Astrocyte of the spinal cord (primary cell): ENCODE data around the gene GRID1.

ENCODE experiments used
- DNase-seq: peaks from one replicate; pipeline ENCODE4 v3.0.0; 2011; ENCODE audit warnings: low read depth, low spot score
- H3K4me3 ChIP-seq: 2 replicates; pipeline ENCODE4 v1.5.1; 2011; ENCODE audit warnings: low read depth, mild to moderate bottlenecking, low read length, moderate library complexity
- in situ Hi-C: cut with HindIII; loops from 2 replicates; pipeline ENCODE4 v1.10.0; 2017; ENCODE audit warnings: low sequenced_read_pairs
- TF ChIP-seq, protein P1 (sequence below): IDR thresholded peaks from 2 replicates; pipeline ENCODE4 v1.5.1; 2012; ENCODE audit warnings: low read depth, mild to moderate bottlenecking, low read length, inconsistent platforms

GRID1 gene

DNA sequence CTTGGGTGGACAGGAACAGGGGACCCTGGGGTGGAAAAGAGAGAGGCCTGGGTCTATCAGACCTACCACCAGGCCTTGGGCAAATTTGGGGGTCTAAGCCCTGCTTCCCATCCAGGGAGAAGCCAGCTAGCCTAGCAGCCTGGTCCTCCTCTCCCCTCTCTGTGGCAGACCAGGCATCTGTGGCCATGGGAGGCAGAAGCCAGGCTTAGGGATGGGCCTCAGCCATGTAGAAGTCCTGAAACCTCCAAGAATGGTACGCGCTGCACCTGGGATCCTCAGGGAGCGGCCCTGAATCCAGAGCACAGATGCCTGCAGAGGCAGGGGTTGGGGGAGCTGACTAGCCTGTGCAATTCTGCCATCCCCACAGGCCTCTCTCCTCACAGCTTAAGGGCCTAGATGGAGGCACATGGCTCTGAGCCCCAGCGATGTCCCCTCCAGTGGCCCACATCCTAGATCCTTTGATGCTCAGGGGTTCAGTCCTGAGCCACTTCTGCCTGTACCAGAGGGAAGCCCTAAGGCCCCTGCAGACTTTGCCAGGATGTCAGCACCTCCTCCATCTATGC lies 21.2 kb downstream of the GRID1 start:
- in situ Hi-C loops: no loop called here
- DNase-seq: no peak
- TF ChIP-seq, protein P1, sequence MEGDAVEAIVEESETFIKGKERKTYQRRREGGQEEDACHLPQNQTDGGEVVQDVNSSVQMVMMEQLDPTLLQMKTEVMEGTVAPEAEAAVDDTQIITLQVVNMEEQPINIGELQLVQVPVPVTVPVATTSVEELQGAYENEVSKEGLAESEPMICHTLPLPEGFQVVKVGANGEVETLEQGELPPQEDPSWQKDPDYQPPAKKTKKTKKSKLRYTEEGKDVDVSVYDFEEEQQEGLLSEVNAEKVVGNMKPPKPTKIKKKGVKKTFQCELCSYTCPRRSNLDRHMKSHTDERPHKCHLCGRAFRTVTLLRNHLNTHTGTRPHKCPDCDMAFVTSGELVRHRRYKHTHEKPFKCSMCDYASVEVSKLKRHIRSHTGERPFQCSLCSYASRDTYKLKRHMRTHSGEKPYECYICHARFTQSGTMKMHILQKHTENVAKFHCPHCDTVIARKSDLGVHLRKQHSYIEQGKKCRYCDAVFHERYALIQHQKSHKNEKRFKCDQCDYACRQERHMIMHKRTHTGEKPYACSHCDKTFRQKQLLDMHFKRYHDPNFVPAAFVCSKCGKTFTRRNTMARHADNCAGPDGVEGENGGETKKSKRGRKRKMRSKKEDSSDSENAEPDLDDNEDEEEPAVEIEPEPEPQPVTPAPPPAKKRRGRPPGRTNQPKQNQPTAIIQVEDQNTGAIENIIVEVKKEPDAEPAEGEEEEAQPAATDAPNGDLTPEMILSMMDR: no peak
- H3K4me3 ChIP-seq: no peak overlapping the region

DNA sequence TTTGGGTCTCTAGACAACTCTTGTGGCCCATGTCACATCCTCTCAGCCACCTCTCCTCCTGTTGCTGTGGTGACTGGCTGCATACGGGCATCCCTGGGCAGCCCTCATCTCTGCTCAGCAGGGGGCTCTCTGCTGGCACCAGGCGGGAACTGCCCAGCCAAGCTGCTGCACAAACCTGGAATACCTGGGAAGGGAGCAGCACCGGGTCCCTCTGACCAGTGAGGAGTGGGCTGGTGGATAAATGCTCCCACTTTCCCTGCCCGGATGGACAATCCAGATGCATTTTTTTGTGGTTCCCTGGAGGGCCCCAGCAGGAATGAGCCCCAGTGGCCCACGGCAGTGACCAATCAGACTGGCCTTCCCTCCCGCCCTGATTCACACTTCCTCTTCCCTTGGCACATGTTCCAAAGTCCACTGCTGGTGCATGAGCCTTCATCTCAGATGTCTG lies 21.9 kb downstream of the GRID1 start:
- TF ChIP-seq, protein P1: no peak
- in situ Hi-C loops: no loop called here
- DNase-seq: no peak
- no peak overlapping the region for H3K4me3 ChIP-seq

DNA sequence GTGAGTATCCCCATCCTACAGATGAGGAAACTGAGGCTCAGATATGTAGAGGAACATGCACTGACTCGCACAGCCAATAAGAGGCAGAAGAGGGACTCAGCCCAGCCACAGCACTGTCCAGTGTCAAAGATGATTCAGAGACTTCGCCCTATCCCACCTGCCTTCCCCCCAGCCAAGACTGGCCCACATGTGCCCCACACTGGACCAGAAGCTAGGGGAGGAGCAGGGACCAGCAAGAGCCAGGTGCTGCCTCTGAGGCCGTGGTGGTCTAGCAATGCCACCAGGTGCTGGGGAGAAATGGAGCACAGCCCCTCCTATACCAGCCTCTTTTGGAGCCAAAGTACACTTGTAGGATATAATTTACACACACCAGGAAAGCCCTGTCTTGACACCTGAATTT lies 22.3 kb downstream of the GRID1 start:
- TF ChIP-seq, protein P1: no peak
- in situ Hi-C loops: no loop called here

DNA sequence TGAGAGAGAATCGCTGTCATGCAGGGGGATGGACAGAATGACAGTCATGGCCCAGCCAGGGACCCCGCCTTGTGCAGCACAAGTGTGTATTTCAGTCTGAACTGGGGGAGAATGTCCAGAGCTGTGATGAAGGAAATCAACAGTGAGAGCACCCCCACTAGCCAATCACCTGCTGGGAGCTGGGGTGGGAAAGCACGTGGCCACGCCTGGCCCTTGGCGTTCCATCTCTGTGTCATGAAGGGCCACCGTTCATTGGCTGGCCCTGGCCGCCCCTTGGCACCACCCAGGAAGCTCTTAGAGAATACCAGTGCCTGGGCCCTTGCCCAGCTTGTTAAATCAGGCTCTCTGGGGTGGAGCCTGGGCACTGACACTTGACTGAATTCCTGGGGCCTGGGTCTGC lies 22.8 kb downstream of the GRID1 start:
- DNase-seq: no peak
- H3K4me3 ChIP-seq: no peak overlapping the region
- in situ Hi-C loops: no loop called here
- TF ChIP-seq, protein P1: no peak

More for the DNA sequence above, 22.3 kb downstream of the GRID1 start:
- no peak overlapping the region for H3K4me3 ChIP-seq
- DNase-seq: no peak

DNA sequence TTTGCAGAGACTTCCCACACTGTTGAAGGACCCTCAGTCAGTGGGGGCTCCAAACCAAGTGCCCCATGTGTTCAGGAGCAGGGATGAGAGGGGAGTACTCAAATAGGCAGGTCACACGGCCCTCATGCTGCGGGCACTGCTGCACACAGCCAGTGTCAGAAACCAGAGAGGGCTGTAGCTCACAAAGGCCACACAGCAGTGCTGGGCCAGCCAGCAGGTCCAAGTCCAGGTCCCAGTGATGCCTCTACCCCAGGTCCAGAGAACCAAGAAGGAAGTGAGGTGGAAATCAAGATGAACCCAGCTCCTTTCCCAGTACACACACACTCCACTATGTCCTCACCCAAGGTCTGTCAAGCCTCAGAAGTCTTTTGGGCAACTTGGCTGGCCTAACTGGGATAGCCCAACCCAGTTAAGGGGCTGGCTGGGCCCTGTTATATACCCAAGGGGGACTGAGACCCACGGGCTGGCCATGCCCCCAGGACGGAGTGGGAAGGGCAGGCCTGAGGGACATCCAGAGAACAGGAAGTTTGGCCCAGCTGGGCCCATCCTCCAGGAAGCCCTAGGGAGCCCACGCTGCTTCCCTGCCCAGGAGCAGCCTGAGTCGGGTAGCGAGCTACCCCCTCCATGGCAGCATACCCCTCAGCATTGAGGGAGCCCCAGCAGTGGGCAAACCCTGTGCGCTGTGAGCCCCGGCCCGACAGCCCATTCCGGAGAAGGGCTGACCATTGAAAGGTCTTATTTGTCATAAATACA lies 24.3 kb downstream of the GRID1 start:
- TF ChIP-seq, protein P1: no peak
- in situ Hi-C loops: no loop called here
- no peak overlapping the region for H3K4me3 ChIP-seq
- DNase-seq: no peak

DNA sequence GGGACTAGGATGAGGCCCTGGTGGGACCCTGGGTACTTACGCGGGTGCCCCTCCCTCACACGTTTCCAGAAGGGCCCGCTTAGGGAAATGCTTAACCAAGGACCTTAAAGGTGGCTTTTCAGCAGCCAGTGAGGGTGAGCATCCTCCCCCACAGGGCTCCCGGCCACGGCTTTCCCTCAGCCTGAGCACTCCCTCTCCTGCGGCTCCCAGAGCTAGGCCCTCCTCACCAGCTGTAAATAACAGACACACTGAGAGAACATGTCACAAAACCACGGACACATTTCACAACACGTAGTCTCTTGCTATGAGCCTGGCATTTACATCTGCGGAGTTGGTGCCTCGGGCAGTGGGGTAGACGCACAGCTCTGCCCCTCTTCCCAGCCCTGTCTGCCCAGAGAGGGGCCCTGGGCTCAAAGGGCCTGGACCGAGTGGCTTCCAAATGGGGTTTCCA lies 25.2 kb downstream of the GRID1 start:
- in situ Hi-C loops: no loop called here

More for the DNA sequence above, 25.2 kb downstream of the GRID1 start:
- TF ChIP-seq, protein P1: no peak
- no peak for DNase-seq
- no peak overlapping the region for H3K4me3 ChIP-seq
